ENCODE data around the gene PCDHGA11.

PCDHGA11 gene

GRCh38 chr5:141441571-141442170, 20.8 kb downstream of the PCDHGA11 start:
- TF ChIP-seq GATA3 (IDR thresholded peaks at IDR 0.05; ENCODE audit: low read depth, low read length) = no peak
- TF ChIP-seq GATA2 (IDR thresholded peaks at IDR 0.05; ENCODE audit: low read depth, low read length) = no peak

- TF ChIP-seq GATA3 (IDR thresholded peaks at IDR 0.05; ENCODE audit: low read depth, low read length) = no peak
- no peak for TF ChIP-seq GATA2 (IDR thresholded peaks at IDR 0.05; ENCODE audit: low read depth, low read length)
Observed at GRCh38 chr5:141465351-141465750, 44.5 kb downstream of the PCDHGA11 start.
